Measurements from ENCODE around the gene ZFYVE26.

DNA sequence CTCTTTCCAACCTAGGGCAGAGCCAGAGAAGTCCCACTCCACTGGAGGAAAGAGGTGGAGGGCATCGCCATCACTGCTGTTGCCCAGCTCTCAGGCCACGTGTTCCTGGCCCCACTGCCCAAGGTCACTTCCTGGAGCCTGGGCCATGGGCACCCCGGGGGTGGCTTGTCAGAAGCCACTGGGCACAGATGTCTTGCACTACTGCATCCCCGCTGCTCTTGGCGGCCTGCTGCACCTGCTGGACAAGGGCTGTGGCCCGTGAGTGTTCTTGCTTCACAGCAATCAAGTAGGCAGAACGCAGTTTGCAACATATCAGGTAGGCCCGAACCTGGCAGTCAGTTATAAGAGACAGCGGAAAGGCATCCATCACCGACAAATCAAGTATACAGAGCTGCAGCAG lies 68.1 kb downstream of the ZFYVE26 start:
- TF ChIP-seq BHLHE40 (IDR thresholded peaks at IDR 0.05; ENCODE audit: borderline replicate concordance in 1 of 2, low read depth in 2 of 2, low read length in 1 of 2) (no peak), LARP7 (IDR thresholded peaks at IDR 0.05) (no peak)
- TF ChIP-seq, protein P1, sequence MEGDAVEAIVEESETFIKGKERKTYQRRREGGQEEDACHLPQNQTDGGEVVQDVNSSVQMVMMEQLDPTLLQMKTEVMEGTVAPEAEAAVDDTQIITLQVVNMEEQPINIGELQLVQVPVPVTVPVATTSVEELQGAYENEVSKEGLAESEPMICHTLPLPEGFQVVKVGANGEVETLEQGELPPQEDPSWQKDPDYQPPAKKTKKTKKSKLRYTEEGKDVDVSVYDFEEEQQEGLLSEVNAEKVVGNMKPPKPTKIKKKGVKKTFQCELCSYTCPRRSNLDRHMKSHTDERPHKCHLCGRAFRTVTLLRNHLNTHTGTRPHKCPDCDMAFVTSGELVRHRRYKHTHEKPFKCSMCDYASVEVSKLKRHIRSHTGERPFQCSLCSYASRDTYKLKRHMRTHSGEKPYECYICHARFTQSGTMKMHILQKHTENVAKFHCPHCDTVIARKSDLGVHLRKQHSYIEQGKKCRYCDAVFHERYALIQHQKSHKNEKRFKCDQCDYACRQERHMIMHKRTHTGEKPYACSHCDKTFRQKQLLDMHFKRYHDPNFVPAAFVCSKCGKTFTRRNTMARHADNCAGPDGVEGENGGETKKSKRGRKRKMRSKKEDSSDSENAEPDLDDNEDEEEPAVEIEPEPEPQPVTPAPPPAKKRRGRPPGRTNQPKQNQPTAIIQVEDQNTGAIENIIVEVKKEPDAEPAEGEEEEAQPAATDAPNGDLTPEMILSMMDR (IDR thresholded peaks at IDR 0.05 in 2 of 3, conservative IDR thresholded peaks at IDR 0.05 in 1 of 3; ENCODE audit: control insufficient read depth in 2 of 3, extremely low read depth in 1 of 3, insufficient read depth in 1 of 3, low read depth in 3 of 3, low read length in 3 of 3), result no peak

Measured in GM12878 (cell line).